K562 (cell line): ENCODE measurements around the gene PHF5A. TPM values are rescaled to one million over a fixed set of nuclear protein-coding genes. Genes with fewer than 3 reads are reported as not detected.

Experiments used
- ATAC-seq: fragments of 200-7000 bp; cut with Tn5 transposase; 3 replicates; pipeline ENCODE4 v1.9.1; 2020; ENCODE audit warnings: moderate library complexity
- BruUV-seq: library from RNA; stranded (reverse); fragments of 400-500 nt; replicated peaks from 2 replicates; lab custom pipeline; 2021; lab: Mats Ljungman, UMichigan
- CTCF ChIA-PET: fragments of 300-600 bp; formaldehyde crosslinking; extraction: SDS; loops from one replicate; lab custom pipeline; 2021; ENCODE audit warnings: low intra/inter-chr PET ratio; lab: Yijun Ruan, JAX
- POLR2A ChIA-PET: fragments of 300-600, 350-650 bp; sonication (Branson Sonifier 250); formaldehyde crosslinking; extraction: SDS; loops from one replicate; lab custom pipeline; 2021; ENCODE audit warnings: antibody characterized with exemption, inconsistent platforms; lab: Yijun Ruan, JAX
- DNase-seq, 4 experiments: peaks; one replicate each; pipeline versions ENCODE4 v3.0.0 to v3.0.0-alpha.2; 2011 to 2018; ENCODE audit warnings: low spot score in 3 of 4, mixed read lengths in 3 of 4; ENCODE audit errors: extremely low read depth in 1 of 4
- FAIRE-seq: peaks from 2 replicates; lab custom pipeline; 2011; peaks lifted over from hg19 to GRCh38; lab: Jason Lieb, UNC
- H2AFZ ChIP-seq: 2 replicates; pipeline ENCODE4 v1.6.0; 2011; ENCODE audit warnings: low read depth, low read length, control low read depth, inconsistent platforms
- H3K27ac ChIP-seq: fragments of 200-600 bp; 3 replicates; pipeline ENCODE4 v1.8.0; 2011; ENCODE audit warnings: low read depth, mild to moderate bottlenecking, control low read depth, inconsistent platforms, low read length, moderate library complexity, mixed read lengths; ENCODE audit errors: extremely low read depth
- H3K27me3 ChIP-seq, 2 experiments: fragments of 300-600 bp in 1 of 2; 2 replicates in 1 of 2; 3 replicates in 1 of 2; pipeline versions ENCODE4 v1.6.0 to v1.8.0; 2011; ENCODE audit warnings: inconsistent platforms in 2 of 2, low read length in 2 of 2, mild to moderate bottlenecking in 1 of 2, mixed read lengths in 1 of 2, moderate library complexity in 1 of 2; ENCODE audit not compliant: control insufficient read depth in 2 of 2, insufficient read depth in 2 of 2
- H3K36me3 ChIP-seq: fragments of 300-600 bp; 3 replicates; pipeline ENCODE4 v1.8.0; 2011; ENCODE audit warnings: mild to moderate bottlenecking, low read length, inconsistent platforms; ENCODE audit not compliant: control insufficient read depth, insufficient read depth
- H3K4me1 ChIP-seq, 2 experiments: fragments of 200-600 bp in 1 of 2; replicated peaks in 1 of 2; 2 replicates in 1 of 2; 3 replicates in 1 of 2; pipeline versions ENCODE4 v1.5.1 to v1.8.0; 2011; ENCODE audit warnings: inconsistent platforms in 2 of 2, low read length in 2 of 2, mild to moderate bottlenecking in 1 of 2, mixed read lengths in 1 of 2, moderate library complexity in 1 of 2; ENCODE audit not compliant: control insufficient read depth in 2 of 2, insufficient read depth in 2 of 2
- H3K4me2 ChIP-seq: 2 replicates; pipeline ENCODE4 v1.6.1; 2011; ENCODE audit warnings: low read length, control low read depth, inconsistent platforms, mixed read lengths; ENCODE audit not compliant: insufficient read depth
- H3K4me3 ChIP-seq: fragments of 200-600 bp; sonication (generic), shearing (Covaris generic); 2 replicates; pipeline ENCODE4 v1.5.1; 2016; ENCODE audit warnings: control low read depth, inconsistent platforms
- H3K79me2 ChIP-seq: fragments of 200-600 bp; 3 replicates; pipeline ENCODE4 v1.8.0; 2011; ENCODE audit warnings: low read length, inconsistent platforms; ENCODE audit not compliant: control insufficient read depth, insufficient read depth
- H3K9ac ChIP-seq, 2 experiments: 2 replicates each; pipeline versions ENCODE4 v1.6.0 to v1.6.1; 2011; ENCODE audit warnings: low read depth in 2 of 2, low read length in 2 of 2, control low read depth in 1 of 2, inconsistent platforms in 1 of 2, mild to moderate bottlenecking in 1 of 2, mixed read lengths in 1 of 2; ENCODE audit not compliant: insufficient read depth in 1 of 2
- H3K9me1 ChIP-seq: one replicate; pipeline ENCODE4 v1.6.0; 2011; ENCODE audit warnings: inconsistent platforms, mild to moderate bottlenecking, low read length, moderate library complexity; ENCODE audit not compliant: control insufficient read depth, insufficient read depth
- H3K9me3 ChIP-seq: replicated peaks from 2 replicates; pipeline ENCODE4 v1.5.1; 2011; ENCODE audit warnings: low read depth, low read length, inconsistent platforms; ENCODE audit not compliant: control insufficient read depth, insufficient read depth
- H4K20me1 ChIP-seq: replicated peaks from 2 replicates; pipeline ENCODE4 v1.6.1; 2011; ENCODE audit warnings: low read length, inconsistent platforms, mixed read lengths; ENCODE audit not compliant: control insufficient read depth, insufficient read depth
- CBX8 ChIP-seq: fragments of 200-600 bp; sonication (generic); IDR thresholded peaks from 2 replicates; pipeline ENCODE4 v1.6.1; 2012; ENCODE audit warnings: borderline replicate concordance, mixed run types, low read depth, mild to moderate bottlenecking, moderate library complexity, mixed read lengths, low read length, control low read depth, inconsistent platforms; ENCODE audit not compliant: poor library complexity, severe bottlenecking; ENCODE audit errors: extremely low read depth
- E2F4 ChIP-seq: sonication (generic); formaldehyde crosslinking; IDR thresholded peaks from 2 replicates; pipeline ENCODE4 v1.8.0; 2022; ENCODE audit warnings: mild to moderate bottlenecking, low read depth, missing genetic modification reagents
- EZH2 ChIP-seq: IDR thresholded peaks from 2 replicates; pipeline ENCODE4 v1.6.1; 2012; ENCODE audit warnings: low read depth, mild to moderate bottlenecking, inconsistent platforms, low read length, borderline replicate concordance
- MCM5 ChIP-seq: fragments of 450-650 bp; IDR thresholded peaks from 2 replicates; pipeline ENCODE4 v1.6.1; 2016; ENCODE audit warnings: low read depth
- MGA ChIP-seq: fragments of 450-650 bp; IDR thresholded peaks from 2 replicates; pipeline ENCODE4 v1.6.1; 2016; ENCODE audit warnings: mild to moderate bottlenecking, moderate library complexity
- NELFE ChIP-seq: IDR thresholded peaks from 2 replicates; pipeline ENCODE4 v1.6.1; 2011; ENCODE audit warnings: mild to moderate bottlenecking; ENCODE audit not compliant: insufficient read depth, insufficient read length
- SRSF7 ChIP-seq: fragments of 200-400 bp; formaldehyde crosslinking; optimal IDR thresholded peaks from 2 replicates; pipeline ENCODE3; 2017; ENCODE audit warnings: mild to moderate bottlenecking, low read depth, low read length
- TEAD1 ChIP-seq, 2 experiments: fragments of 450-650 bp in 1 of 2; sonication (generic) in 1 of 2; formaldehyde crosslinking; IDR thresholded peaks; 2 replicates each; pipeline versions ENCODE4 v1.4.0 to v1.8.0; 2020 to 2022; ENCODE audit warnings: mild to moderate bottlenecking in 2 of 2, missing genetic modification reagents in 1 of 2
- WGBS: fragments of 100-300 bp; shearing (Covaris generic); methylation state at CpG from one replicate; pipeline ENCODE4 v1.1.6; 2016; ENCODE audit warnings: low coverage, mixed read lengths; ENCODE audit not compliant: insufficient coverage; ENCODE audit errors: missing lambda C conversion rate; 5-methylcytosine and 5-hydroxymethylcytosine counted together
- in situ Hi-C: fragments of 300-500 bp; cut with MboI; formaldehyde crosslinking; loops from 4 replicates; pipeline ENCODE4 v1.15.0; 2018; ENCODE audit warnings: inconsistent platforms, mixed read lengths
- intact Hi-C: fragments of 100-400 bp; cut with micrococcal nuclease; formaldehyde crosslinking; loops from 2 replicates; pipeline ENCODE4 v1.14.2; 2022
- polyA plus RNA-seq, 8 experiments: library from polyadenylated mRNA; depleted of rRNA in 4 of 8; stranded (reverse) in 5 of 8; unstranded in 3 of 8; fragments of >200 nt; fragmentation: Nextera tagmentation in 2 of 8; fragmentation: Illumina TruSeq in 1 of 8; extraction: Ambion mirVana in 2 of 8; extraction: Trizol in 1 of 8; gene quantifications; 2 replicates each; pipeline versions ENCODE4 v1.2.1 to v1.2.3, GENCODE V29; 2011 to 2014; ENCODE audit warnings: inconsistent platforms in 1 of 8, missing spikeins in 1 of 8
- total RNA-seq, 7 experiments: library from RNA; depleted of rRNA in 6 of 7; stranded (reverse); fragments of >200 nt in 6 of 7; fragmentation: Illumina TruSeq in 2 of 7; extraction: Trizol in 2 of 7; gene quantifications; 2 replicates each; pipeline versions ENCODE4 v1.2.1 to v1.2.3, GENCODE V29; 2011 to 2021; ENCODE audit warnings: low replicate concordance in 1 of 7

PHF5A gene
- total and polyA plus RNA-seq, 9 of the 15 experiments (the other 6 are each of a cell fraction or from before 2014, with no cell fraction given) = 14.2 to 144 (median 101) TPM

GRCh38 chr22:41458161-41458728 lies 10.2 kb downstream of the PHF5A start:
- FAIRE-seq = no peak
- H3K4me1 ChIP-seq = no peaks in the 10 kb centered on the region
- no peaks in the 10 kb centered on the region for H3K9me3 ChIP-seq
- 100% methylated on average over 6 of the region's 7 CpGs for WGBS
- peaks cover 42% of the 10 kb centered on the region; the same call in 2 of the 3 replicates for H3K36me3 ChIP-seq
- H3K27me3 ChIP-seq = no peaks in the 10 kb centered on the region
- H3K4me2 ChIP-seq = no peak overlapping the region
- BruUV-seq = no TSS peak
- H3K27ac ChIP-seq = no peak overlapping the region
- CTCF ChIA-PET = no interaction called here
- no peak for DNase-seq
- no peak overlapping the region for H3K9ac ChIP-seq
- ATAC-seq = no peak
- no peak overlapping the region for H2AFZ ChIP-seq
- POLR2A ChIA-PET = interaction anchor here (1.4 to 3.1 kb wide), 4 partner anchors 9 to 23 kb away, joined by 3 to 12 read pairs (median 8); partner anchors contain the start of genes ACO2, PHF5A and TOB2
- no peaks in the 10 kb centered on the region for H3K9me1 ChIP-seq
- H3K4me3 ChIP-seq = no peak overlapping the region
- in situ Hi-C loops (no loop called here), intact Hi-C loops (no loop called here)
- no peaks in the 10 kb centered on the region for H4K20me1 ChIP-seq
- H3K79me2 ChIP-seq = no peaks in the 10 kb centered on the region
- TF ChIP-seq TEAD1 (CRISPR knock-in tag; IDR thresholded peaks at IDR 0.05) (no peak), NELFE (no peak), SRSF7 (no peak), E2F4 (no peak), MCM5 (no peak), MGA (no peak), CBX8 (no peak), EZH2 (no peak)
